ENCODE data around the gene ZBTB40. TPM values are rescaled to one million over a fixed set of nuclear protein-coding genes. Genes with fewer than 3 reads are reported as not detected.

ZBTB40 gene
- total RNA-seq, 1 experiment from 2014 or later: 13.5 TPM

DNA sequence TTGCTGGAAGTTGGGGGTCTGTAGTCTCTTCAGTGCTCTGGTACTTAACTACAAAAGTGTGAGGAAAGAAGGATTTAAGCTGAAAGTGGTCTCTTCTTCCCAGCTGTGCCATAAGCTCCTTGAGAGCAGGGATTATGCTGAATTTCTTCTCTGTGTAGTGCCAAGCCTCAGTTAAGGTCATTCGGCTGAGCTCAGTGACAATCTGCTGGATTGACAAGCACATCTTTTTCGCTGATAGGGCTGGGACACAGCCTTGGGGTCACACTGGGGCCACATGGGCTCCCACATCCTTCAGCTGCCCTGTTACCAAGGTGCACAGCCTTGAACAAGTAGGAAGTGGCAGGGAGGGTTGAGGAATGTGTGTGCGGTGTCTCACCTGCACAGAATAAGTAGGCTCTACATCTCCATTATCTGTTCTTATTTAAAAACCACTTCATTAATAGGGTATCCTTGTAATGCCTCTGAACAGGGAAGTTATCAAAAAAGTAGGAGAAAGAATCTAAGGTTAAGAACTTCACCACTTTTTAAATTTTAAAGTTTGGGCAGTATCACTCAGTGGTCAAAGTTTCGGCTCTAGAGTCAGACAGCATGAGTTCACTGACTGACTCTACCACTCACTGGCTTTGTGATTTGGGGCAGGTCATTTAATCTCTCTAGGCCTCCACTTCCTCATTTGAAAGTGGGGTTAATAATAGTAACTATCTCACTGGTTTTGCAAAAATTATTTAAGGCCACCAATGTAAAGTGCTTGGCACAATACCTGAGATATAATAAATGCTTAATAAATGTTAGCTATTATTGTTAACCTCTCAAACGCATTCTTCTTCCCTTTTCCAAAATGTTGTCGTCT lies 10.3 kb downstream of the ZBTB40 start:
- DNase-seq (ENCODE audit: extremely low read depth, low read depth): no peak

DNA sequence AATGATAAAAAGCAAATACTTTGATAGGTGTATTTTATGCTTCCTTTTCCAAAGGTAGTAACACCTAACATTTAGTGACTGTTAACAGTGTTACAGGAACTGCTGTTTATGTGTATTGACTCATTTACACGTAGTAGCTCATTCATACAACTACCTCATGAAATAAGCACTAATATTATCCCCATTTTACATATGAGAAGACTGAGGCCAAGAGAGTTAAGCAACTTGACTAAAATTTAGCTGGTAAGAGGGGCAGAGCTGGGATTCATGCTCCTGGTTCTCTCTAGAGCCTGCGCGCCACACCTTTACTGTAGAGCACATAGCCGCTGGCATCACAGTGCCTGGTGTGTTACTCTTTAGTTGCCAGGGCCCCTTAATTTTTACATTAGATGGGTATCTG lies 11.3 kb downstream of the ZBTB40 start:
- no peak for DNase-seq (ENCODE audit: extremely low read depth, low read depth)

- DNase-seq (ENCODE audit: extremely low read depth, low read depth): no peak
These were observed 13.4 kb downstream of the ZBTB40 start for GRCh38 chr1:22465015-22465565.

- no peak for DNase-seq (ENCODE audit: extremely low read depth, low read depth)
These were observed 14.0 kb downstream of the ZBTB40 start for GRCh38 chr1:22465671-22466070.

DNA sequence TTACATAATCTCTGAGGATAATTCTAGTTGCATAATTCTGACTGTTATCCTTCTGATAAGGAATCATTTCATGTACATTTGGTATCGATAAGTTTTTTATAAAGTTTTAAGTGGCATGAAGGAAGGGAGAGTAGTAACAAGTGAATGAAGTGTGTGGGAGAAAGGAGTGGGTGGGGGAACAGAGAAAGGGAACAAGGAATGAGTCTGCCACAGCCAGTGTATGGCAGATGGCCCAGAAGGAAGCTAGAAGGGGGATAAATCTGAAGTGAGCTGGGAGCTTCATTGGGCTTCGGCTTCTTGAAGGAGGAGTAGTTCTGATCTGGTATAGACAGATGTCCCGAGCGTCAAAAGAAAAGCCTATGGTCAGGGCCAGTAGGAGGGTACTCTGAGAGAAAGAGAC lies 18.6 kb downstream of the ZBTB40 start:
- no peak for DNase-seq (ENCODE audit: extremely low read depth, low read depth)

DNA sequence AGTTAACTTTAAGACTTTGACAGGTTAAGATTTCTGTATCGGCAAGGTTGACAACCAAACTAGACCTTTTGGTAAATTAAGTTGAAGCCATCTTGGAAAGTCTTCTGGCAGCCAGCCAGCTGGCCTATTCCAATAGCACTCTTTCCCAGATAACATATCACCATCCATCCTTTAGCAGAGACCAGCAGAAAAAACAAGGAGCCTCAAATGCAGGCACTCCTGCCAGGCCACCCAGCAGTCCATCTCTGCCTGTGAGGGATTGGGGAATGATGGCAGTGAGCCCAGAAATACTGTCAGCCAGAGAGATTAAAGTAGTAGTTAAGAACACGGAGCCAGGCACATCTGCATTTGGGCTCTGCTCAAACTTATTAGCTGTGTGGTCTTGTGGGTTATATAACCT lies 19.4 kb downstream of the ZBTB40 start:
- DNase-seq (ENCODE audit: extremely low read depth, low read depth): no peak

GRCh38 chr1:22471610-22472009 lies 20.0 kb downstream of the ZBTB40 start:
- DNase-seq (ENCODE audit: extremely low read depth, low read depth): no peak

DNA sequence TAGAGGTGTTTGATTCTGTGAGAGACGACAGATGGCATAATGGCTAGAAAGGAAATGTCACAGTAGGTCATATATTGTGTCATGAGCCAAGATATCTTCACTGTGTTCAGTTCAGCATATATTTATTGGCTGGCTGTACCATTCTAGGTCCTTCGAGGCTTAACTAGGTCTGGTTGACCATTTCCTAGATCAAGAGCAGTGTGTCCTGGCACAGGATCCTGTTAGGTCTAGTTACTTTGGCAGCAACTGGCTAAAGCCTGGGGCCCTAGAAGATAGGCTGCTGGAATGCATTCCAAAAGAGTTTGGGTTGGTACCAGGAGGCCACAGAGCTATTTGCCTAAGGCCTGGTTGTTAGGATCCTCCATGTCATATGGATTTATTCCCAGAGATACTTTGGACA lies 20.9 kb downstream of the ZBTB40 start:
- DNase-seq (ENCODE audit: extremely low read depth, low read depth): no peak

DNA sequence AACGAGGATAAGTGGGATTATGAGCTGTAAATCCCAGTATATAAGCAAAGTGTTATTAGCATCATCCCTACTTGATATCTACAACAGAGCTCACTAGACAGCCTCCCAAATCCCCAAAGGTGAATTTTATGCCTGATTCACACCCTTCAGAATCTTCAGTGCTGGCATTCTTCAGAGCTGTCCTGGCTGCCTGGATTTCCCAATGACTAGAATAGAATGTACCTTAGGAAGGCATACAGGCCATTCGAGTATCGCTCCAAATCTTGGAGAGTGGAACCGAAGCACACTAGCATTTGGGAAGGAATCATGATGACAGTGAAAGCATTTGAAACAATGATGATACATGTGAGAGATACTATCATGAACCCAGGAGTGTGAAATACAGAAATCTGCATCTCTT lies 22.3 kb downstream of the ZBTB40 start:
- DNase-seq (ENCODE audit: extremely low read depth, low read depth): no peak

DNA sequence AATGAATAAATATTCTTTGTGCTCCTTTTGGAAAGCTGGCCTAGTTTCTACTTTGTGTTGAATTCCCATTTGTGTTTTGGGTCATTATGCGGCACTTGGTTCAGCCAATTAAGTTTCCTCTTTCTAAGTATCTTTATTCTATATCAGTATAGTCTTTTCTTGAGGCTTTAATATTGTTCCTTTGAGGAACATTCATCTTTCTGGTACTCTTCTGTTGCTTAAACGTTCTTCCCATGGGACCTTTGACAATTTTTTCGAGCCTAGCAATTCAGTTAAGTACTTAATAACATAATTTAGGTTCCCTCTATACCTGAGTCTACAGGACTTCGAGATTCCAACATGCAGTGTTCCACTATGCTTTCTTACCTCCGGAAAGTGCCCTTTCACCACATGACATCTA lies 24.9 kb downstream of the ZBTB40 start:
- no peak for DNase-seq (ENCODE audit: extremely low read depth, low read depth)

- no peak for DNase-seq (ENCODE audit: extremely low read depth, low read depth)
These were observed 31.5 kb downstream of the ZBTB40 start for GRCh38 chr1:22483121-22483520.

DNA sequence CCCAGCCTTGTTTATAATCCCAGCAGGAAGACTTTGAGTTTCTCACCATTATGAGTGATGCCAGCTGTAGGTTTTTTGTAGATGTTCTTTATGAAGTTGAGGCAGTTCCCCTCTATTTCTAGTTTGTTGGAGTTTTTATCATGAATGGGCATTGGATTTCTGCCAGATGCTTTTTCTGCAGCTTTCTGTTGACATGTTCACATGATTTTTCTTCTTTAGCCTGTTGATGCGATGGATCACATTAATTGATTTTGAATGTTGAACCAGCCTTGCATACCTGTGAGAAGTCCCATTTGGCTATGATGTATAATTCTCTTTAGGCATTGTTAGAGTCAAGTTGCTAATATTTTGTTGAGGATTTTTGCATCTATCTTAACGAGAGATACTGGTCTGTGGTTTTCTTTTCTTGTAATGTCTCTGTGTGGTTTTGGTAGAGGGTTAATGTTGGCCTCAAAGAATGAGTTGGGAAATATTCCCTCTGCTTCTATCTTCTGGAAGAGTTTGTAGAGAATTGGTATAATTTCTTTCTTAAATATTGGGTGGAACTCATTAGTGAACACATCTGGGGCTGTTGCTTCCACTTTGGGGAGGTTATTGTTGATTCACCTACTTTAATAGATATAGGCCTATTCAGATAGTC lies 33.2 kb downstream of the ZBTB40 start:
- DNase-seq (ENCODE audit: extremely low read depth, low read depth): no peak

- DNase-seq (ENCODE audit: extremely low read depth, low read depth): no peak
These were observed 33.8 kb downstream of the ZBTB40 start for GRCh38 chr1:22485431-22485830.

GRCh38 chr1:22487781-22488180 lies 36.1 kb downstream of the ZBTB40 start:
- no peak for DNase-seq (ENCODE audit: extremely low read depth, low read depth)

- DNase-seq (ENCODE audit: extremely low read depth, low read depth): no peak
These were observed 36.7 kb downstream of the ZBTB40 start for GRCh38 chr1:22488319-22488718.

DNA sequence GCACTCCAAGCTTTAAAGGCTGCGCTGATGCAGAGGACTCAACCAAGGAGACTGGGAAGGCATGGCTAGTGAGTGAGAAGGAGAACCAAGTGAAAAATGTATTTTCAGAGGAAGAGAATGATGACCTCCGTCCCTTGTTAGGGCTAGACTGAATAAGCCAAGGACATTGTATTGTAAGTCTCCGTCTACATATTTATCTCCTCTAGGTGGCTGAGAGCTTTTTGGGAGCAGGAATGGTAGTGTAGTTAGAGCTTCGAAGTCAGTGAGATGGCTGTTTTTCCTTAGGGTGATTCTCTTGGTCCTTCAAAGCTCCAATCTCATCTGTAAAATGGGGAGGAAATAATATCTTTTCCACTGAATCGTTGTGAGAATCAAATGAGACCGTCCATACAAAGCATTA lies 37.6 kb downstream of the ZBTB40 start:
- no peak for DNase-seq (ENCODE audit: extremely low read depth, low read depth)

- no peak for DNase-seq (ENCODE audit: extremely low read depth, low read depth)
These were observed 38.2 kb downstream of the ZBTB40 start for GRCh38 chr1:22489823-22490222.

DNA sequence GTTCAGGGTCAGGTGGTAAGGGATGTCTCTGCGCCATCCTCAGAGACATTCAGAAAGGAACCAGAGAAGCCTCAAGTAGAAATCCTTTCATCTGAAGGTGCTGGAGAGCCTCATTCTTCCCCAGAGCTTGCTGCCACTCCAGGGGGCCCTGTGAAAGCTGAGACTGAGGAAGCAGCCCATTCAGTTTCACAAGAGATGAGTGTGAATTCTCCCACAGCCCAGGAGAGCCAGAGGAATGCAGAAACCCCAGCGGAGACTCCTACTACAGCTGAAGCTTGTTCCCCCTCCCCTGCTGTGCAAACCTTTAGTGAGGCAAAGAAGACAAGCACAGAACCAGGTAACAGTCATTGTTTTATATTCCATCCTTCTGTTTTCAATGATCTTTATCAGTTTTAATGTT lies 38.7 kb downstream of the ZBTB40 start:
- DNase-seq (ENCODE audit: extremely low read depth, low read depth): no peak

GRCh38 chr1:22491995-22492715 lies 40.5 kb downstream of the ZBTB40 start:
- DNase-seq (ENCODE audit: extremely low read depth, low read depth): no peak

DNA sequence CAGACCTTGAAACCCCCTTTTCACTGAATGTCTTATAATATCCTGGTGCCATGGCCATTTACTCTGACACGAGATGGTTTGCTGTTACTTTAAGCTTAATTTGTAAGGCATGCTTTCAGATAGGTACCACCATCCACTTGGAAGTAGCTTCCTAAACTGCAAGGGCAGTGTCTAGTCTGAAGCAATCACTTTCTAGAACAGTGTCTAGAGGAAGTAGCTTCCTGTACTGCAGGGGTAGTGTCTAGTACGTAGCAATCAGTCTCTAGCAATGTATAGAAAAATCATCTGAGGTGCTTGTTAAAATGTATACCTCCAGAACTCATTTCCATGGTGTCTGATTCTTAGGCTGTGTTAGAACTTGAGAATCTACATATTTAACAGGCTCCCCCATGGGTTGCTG lies 42.5 kb downstream of the ZBTB40 start:
- no peak for DNase-seq (ENCODE audit: extremely low read depth, low read depth)

DNA sequence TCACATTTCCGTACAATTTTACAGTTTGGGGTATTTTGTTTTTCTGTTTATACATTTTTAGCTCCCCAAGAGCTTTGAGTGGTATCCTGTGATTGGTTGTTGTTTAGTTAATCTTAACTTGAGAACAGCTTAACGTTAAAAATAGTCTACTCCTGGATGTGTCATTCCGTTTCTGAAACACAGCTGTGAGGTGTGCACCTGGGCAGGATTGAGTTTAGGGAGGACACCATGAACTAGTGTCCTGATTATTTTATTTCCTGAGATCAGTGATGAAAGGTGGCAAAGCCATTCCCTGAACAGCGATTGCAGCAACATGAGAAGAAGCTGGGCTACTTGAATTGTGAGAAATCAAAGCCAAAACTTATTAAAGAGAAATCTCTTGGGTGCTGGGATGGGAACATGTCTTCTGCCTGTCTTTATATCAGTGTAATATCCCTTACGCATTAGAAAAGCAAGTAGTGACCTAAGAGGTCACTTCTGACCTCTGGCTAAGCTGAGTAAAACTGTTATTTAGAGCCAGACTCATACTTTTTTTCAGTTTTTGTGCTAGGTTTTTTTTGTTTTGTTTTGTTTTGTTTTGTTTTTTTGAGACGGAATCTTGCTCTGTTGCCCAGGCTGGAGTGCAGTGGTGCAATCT lies 43.4 kb downstream of the ZBTB40 start:
- DNase-seq (ENCODE audit: extremely low read depth, low read depth): no peak

All from NCI-H460 (cell line).